NK-92 (cell line): ENCODE data around the gene ACTR3C.
"Not testable (repeated sequence)": the region's sequence is repeated elsewhere in the genome, so short reads cannot be mapped to it uniquely, and the experiment has no call there.

Source experiments
- DNase-seq: peaks from one replicate; lab custom pipeline; 2025; ENCODE audit not compliant: unreplicated experiment; lab: John Stamatoyannopoulos, UW

The ACTR3C gene

DNA sequence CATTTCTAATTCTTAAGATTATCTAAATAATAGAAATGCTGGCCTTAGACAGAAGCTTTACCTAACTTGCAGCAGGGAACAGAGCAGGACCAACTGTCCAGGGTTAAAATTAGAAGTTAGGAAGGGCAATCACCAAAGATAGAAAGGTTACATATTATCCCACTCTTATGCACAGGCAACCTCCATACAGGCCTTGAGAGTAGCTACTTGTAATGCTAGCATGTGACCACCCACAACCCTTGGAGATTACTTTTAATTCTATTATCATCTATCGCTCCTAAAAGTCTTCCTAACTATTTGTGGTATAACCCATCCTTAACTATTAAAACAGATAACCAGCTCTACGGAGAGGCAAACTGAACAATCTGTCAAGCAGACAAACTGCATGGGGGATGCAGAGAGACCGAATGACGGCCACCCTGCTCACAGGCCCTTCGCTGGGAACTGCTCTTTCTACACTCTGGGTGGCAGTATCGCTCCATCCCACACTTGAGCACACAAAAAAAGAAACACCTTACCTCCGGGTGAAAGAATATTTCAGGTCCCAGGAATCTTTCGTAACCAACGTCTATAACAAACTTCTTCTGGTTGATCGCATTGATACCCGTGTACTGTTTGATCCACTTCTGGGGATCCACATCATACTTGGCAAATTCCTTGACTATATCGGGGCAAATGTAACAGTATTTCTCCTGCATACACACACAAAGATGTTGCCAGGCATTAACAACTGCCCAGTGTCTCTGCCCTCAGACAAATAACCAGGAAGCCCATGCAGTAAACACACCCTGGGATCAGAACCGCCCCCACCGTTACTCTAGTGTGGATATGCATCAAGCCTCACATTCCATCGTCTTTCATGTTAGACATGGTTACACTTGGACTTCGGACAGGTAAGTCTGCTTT, 37.2 kb downstream of the ACTR3C start:
- not testable (repeated sequence) for DNase-seq

DNA sequence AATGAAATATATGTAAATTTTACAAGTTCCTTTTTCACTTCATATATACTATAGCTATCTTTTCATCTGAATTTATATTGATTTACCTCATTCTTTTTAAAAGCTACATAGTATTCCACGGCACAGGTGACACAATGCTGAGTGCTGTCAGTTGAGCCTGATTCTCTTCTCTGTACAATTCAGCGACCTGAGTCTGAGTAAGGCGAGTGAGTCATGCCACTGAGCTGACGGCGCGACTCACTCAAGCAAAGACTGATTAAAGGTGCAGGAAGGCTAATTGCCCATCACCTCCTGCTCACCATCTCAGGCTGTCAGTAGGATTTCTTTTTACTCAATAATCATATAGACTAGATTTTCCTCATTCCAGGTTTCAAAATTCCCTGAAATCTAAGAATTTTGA, 39.7 kb downstream of the ACTR3C start:
- not testable (repeated sequence) for DNase-seq

DNA sequence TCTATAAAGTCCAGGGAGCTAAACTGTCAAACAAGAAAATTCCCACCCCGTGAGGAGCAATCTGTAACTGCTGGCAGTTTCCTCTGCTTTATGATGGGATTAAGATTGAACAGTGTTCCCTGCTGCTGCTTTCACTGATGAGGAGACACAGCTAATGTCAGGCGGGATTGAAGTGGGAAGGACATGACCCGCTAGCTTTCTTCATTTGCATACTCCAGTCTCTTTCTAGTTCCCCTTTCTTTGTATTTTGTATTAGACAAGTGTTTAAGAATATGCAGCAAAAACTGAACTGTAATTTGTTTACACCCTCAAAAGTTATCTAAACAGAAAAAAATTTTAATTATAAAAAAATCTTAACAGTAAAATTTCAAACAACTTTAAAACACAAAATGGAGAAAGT, 40.2 kb downstream of the ACTR3C start:
- DNase-seq: not testable (repeated sequence)

DNA sequence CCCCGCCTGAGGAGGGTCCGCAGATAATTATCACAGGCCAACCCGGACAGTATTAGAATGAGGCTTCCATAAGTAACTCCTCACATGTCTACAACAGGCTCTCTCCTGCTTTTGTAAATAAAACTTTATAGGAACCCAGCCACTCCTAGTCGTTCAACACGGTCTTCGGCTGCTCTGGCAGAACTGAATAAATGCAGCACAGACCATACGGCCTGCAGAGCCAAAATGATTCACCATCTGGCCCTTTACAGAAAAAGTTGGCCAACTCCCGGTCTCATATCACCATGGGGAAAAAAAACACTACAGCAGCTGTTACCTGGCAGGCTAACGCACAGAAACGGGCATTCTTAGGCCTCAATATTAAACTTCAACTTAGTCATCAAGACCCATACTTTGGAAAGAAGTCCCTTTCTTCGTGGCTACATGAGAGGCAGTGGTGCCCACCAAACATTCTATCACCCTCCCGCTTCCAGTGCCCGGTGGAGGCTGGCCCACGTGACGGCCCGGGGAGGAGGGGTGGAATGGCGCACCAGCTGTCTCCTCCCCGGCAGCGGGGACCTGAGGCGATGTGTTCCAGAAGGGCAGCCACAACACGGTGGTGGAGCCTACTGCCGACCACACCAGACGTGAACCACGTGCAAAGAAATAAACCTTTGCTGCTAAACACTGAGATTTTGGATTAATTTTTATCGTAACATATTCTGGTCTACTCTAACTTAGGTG, 41.5 kb downstream of the ACTR3C start:
- DNase-seq: not testable (repeated sequence)

DNA sequence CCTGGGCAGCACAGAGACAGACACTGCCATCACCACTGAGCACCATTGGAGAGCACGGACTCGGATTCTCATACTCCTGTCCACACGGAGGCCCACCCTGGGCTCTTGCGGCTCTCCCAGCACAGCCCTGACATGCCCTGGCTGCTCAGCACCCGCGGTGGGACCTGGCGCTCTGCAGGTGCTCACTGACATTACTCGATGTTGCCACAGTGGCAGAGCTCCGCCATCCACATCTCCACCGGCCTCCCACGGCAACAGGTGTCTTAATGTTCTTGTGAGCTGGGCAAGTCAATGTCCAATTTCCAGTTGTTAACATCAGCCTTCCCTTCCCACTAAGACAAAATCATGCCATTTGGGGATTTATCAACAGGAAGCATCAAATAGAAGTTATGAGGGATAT, 45.0 kb downstream of the ACTR3C start:
- not testable (repeated sequence) for DNase-seq

DNA sequence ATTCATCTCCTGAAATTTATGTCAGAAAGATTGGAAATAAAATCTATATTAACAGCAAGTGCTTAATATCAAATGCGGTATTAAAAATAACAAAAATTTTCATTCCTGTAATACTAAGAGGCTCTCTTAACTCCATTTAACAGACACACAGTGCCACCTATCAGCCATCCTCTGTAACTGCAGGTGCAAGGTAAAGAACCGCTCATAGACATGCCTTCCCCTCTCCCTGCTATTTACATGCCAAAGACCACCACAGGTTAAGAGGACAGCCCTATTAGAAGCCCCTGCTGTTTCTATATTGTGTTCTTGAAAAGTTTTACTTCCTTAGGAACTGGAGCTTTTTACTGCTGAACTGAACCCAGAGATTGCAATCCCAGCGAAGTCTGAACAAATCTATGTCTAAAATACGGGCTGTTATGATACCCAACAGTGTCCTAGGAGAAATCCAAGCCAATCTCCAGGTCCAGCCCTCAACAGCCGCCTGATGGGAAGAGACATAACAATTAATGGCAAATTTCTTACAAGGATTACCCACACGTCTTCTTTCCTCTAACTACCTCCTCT, 47.1 kb downstream of the ACTR3C start:
- not testable (repeated sequence) for DNase-seq

DNA sequence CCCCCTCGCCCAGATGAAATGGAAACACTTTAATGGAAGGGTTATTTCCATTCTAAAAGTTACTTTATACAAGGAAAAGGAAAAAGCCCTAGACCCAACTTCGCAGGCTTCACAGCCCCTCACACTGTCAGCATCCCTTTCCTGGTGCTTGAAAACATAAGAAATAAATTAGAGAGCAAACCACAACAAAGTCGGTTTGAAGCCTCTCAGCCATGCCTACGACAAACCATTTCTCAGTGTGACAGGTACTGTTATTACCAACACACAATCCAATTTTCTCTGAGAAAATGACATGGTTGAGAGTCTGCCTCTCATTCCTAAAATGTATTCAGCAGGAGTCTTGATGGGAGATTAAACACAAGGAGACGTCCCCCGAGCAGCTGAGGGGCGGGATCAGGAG, 51.4 kb downstream of the ACTR3C start:
- DNase-seq: not testable (repeated sequence)

DNA sequence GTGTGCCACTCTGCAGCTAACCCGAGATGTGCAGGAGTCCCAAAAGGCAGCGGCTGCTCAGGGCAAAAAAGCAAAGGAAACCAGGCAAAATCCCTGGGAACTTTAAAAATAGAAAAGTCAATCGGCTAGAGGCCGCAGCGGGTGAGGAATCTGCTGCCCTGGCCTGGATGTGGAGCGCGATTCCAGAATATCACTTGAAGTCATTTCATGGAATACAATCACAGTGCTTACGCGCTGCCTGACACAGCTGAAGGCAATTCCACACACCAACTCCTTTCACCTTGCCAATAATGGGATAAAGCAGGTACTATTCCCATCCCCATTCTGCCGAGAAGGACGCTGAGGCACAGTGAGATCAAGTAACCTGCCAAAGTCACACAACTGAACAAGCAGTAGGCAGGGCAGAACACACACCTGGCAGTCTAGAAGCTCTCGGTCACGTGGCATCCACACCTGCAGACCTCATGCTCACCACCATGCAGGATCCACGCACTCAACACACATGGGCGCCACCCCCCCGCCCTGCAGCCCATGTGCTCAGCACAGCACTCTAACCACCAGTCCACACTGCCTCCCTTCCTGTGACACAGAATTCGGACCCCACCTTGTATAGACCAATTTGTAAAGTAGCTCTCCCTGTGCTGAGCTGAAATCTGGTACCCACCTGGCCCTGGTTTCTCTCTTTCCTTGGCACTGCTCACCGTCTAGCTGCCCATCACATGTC, 53.1 kb downstream of the ACTR3C start:
- DNase-seq: not testable (repeated sequence)

DNA sequence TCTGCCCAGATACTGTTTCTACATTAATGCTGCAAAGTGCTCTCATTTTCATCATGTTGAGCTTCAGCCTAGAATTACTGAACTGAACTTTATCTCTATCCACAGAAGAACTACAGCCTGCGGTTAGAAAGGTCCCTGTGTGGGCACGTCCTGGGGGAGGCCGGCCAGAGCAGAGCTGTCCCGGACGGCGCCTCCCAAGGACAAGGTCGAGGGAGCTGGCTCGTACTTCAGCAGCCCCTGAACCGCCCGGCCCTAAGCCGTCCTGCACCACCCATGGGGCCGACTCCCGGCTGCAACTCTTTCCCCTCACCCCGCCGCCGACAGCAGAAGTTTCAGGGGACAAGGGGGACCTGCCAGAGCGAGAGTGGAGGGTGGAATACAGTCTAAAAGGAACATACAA, 54.5 kb downstream of the ACTR3C start:
- DNase-seq: not testable (repeated sequence)

DNA sequence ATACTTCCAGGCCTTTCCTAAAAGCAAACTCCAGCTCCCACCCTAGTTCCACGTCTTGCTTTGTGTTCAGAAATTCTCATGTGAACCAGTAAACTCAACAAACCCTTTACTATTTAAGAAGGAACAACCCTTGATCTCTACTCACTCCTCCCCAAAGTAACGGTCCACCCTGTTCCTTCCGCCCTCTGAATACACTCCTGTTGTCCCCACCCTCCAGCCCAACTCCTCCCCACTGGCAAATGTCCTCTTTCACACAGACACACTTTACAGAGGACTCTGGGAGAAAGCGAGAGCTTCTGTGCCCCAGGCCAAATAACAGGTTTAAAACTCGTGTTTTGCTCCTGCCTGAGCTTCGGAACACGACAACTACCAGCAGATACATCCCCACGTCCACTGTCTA, 55.1 kb downstream of the ACTR3C start:
- DNase-seq: not testable (repeated sequence)

DNA sequence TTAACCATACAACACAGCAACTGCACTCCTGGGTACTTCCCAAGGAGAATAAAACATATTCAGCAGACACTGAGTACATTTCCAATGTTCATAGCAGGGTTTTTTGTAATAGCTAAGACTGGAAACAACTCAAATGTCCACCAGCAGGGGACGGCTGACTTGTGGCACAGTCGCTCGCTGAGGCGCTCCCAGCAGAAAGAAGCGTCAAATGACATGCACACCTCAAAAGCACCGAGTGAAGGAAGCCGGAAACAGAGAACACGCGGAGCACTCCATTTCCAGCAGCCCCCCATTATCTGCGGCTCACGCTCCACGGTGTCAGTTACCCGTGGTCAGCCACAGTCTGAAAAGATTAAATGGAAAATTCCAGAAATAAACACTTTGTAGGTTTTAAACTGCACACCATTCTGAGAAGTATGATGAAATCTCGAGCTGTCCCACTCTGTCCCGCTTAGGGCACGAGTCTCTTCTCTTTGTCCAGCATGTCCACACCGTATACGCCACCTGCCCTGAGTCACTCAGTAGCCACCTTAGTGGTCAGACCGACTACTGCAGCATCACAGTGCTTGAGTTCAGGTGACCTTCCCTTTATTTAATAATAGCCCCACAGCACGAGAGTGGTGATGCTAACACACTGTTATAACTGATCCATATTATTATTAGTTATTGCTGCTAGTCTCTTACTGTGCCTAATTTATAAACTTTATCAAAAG, 56.2 kb downstream of the ACTR3C start:
- DNase-seq: not testable (repeated sequence)

DNA sequence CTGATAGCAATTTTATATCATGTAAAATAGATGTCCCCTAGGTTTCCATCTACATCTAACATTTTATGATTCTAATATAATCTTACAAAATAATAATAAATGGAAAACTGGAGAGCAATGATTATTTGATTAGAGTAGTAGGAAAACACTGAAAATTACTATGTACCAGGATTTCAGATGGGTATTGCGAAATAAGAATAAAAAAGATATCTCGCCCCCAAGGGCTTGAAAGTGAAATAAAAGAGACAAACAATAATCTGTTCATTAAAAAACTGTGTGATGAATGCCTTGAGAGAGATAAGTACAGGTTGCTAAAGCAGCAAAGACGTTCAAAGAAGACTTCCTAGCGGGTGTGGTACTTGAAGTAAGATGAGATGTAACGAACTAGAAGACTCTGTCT, 60.7 kb downstream of the ACTR3C start:
- not testable (repeated sequence) for DNase-seq

DNA sequence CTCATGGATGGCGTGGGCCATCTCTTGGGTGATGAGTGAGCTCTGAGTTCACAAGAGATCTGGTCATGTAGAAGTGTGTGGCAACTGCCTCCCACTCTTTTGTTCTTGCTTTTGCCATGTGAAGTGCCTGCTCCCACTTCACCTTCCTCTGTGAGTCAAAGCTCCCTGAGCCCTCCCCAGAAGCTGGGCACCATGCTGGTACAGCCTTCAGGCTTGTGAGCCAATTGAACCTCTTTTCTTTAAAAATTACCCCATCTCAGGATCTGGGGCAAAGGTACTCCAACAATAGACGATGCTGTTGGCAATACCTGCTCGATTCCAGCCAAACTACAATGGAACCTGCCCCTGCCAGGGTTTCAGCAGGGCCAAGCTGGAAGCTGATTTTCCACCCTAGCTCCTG, 75.6 kb downstream of the ACTR3C start:
- DNase-seq: not testable (repeated sequence)

DNA sequence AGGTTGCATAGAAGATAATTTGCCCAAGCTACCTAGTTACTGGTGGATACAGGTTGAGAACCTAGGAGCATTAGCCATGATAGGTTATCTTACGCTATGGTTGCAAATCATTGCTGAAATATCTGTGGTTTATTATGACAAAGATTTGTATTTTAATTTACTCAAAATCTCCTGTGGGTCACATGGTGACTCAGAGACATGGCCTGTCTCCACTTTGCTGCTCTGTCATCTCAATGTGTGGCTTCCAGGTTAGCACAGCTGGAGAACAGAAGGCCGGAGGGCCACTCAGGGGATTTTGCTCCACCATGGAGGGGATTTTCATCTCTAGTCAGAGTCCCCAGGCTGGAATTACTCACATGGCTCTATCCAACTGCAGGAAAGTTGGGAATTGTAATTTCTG, 78.1 kb downstream of the ACTR3C start:
- DNase-seq: not testable (repeated sequence)

DNA sequence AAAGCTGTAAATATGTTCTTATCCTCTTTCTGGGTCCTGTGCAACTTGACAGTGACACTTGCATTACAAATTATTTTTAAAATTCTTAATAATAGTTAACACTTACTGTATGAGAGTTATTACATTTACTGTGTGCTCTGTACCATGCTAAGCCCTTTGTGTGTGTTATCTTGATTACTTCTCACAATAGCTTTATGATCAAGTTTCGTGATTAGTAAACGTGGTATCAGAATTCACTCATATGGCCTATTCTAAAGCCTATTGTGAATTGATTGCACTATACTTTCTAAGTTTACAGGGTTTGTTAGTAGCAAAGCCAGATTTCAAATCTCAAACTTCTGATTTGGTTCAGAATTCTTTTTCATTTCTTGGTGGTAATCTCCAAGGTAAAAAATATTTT, 80.4 kb downstream of the ACTR3C start:
- not testable (repeated sequence) for DNase-seq

DNA sequence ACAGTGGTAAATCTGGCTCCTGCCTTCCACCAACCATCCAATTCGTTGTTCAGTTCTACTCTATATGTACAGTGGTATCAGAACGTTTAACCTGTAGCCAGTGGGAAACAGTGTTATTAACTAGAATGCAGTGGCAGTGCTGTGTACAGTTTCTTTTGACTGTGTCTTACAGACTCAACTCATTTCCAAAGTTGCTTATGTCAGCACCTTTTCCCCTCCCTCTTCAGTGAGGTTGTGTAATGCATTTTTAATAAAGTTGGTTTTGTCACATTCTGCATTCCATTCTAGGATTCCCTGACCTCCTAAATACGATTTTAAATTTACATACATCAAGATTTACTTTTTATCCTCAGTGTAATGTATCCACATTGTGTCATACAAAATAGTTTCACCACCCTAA, 97.9 kb downstream of the ACTR3C start:
- not testable (repeated sequence) for DNase-seq

DNA sequence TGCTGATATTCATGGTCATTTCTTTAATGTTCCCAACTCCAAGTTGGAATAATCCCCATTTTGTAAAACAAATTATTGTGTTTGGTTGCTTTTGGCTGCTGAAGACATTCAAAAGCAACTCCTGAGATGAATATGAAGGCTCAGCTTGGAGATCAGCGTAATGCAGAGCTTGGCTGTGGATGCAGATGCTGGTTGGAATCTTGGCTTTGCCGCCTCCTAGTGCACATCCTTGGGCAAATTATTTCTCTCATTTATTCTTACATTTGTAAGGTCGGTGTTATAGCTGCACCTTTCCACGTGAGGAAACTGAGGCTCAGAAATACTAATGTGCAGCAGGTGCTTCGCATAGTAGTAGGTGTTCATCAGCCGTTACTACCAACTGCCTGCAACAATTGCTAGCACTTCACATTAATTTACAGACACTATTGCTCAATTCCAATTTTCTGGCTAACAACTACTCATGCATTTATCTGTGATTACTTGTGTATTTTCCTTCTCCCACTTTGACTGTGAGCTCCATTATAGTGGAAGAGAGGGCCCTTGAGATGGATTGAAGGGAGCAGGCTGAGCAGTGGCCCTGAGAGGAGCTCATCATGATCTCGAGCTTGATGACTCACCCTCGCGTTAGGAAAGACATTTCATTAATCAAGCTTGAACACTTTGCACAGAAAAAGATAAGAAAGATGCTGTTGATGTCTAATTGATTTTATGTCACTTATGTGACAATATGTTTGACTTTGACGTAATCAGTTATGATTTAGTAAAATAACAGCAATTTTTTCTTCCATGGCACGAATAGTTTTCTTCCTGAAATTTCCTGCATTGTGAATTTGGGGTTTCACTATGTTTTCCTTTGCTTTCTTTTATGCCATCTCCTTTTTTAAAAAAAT, 101.0 kb downstream of the ACTR3C start:
- DNase-seq: not testable (repeated sequence)

DNA sequence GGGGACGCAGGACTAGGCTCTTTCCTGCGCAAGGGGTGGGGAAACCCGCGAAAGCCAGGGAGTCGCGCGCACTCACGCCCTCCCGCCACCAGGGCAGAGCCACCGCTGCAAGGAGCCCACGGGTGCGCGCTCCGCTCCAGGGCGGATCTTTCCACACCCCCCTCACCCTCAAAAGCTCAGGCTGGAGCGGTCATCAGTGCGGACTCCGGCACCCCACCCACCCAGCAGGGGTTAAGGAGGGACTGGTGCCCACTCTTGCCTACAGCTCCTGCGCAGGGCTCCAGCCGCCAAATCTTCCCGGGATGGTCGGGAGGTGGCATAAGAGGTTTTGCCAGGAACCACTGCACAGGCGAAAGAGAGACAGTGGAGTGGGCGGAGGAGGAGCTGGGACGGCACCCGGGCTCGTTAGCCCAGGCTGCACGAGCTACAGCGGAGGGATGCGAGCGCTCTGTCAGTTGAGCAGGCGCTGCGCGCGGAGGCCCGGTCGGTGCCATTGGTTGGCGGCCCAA, 102.6 kb downstream of the ACTR3C start:
- DNase-seq: not testable (repeated sequence)
